Measurements from ENCODE around the gene SKA3.
"Not testable (repeated sequence)": the region's sequence is repeated elsewhere in the genome, so short reads cannot be mapped to it uniquely, and the experiment has no call there.

The SKA3 gene

DNA sequence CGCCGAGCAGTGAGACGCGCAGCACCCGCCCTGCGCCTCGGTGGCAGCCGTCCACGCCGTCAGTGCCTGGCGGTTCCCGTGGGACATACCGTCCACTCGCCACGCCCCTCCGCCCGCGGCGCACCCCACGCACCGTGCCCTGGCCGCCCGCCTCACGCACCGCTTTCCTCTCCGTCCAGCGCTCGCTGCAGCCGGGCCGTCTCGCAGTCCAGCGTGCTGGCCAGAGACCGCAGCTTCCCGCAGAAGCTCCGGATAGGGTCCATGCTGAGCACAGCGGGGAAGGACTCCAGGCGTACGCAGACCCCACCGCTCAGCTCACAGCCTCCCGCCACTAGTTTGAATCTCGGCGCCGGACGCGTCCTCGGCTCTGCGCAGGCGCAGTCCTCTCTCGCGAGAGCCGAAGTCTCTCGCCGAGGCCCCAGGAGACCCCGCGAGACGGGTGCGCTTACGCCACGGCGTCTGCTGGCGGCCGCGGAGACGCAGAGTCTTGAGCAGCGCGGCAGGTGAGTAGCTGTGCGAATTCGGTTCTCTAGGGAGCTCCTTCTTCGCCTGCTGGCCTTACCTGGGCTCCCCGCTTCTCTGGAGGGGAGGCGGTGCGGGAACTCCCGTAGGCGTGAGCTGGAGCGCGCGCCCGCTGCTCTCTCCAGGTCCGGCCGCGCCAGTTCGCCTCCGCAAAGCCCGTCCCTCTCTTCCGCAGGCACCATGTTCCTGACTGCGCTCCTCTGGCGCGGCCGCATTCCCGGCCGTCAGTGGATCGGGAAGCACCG, at the start of gene SKA3, which contains the start of gene MRPL57:
TSS of gene SKA3 (minus strand) at position 338 of the 767 bp plus-strand sequence. CDS start at position 263, 75 bp downstream.
TSS of gene MRPL57 (plus strand) at position 444 of the 767 bp plus-strand sequence. CDS start at position 703, 259 bp downstream.
- peak; percentile 66 for DNase-seq

DNA sequence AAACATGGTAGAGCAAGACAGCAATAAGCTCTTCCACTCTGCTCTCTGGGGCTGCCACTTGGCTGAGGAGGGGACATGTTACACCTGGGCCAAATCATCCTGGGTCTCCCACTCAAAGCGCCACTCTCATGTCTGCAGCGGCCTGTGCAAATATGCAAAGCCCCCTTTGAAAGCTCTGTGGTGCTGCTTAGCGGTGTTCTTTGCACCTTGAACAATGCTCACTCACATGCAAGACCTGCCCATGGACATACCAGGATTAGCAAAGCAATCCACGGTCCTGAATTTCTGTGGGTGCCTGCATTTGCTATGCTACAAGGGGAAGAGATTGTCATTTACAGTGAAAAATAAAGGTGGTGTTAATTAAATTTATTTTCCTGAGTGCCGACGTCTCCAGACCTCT, 48.7 kb upstream of the SKA3 start:
- no peak for DNase-seq

DNA sequence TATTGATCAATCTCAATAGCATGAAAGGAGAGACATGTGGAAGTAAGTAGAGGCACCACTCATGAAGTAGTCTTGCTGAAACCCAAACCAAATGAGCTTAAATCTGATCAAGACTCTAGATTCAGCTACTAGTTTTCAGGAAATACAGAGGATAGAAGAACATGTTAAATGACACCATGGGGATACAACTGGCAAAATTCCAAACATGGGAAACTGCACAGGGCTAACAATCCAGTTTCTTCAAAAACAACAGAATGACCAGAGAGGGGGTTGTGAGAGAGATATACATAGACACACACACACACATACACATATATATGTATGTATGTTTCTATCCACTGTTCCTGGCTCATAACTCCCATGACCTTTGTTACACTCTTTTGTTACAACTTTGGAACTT, 44.9 kb upstream of the SKA3 start:
- no peak for DNase-seq

DNA sequence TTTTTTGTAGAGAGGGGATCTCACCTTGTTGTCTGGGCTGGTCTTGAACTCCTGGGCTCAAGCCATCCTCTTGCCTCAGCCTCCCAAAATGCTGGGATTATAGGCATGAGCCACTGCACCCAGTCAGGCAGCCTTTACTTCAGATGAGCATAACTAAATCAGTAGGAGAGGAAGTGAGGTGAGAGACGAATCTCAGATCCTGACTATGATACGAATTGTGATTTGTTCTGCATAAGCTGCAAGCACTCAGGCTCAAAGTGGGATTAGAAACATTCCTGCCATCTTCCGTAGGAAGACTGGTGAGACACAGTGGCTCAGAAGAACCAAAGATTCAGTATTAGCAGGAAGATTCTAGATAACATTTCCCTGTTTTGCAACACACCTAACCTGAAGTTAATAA, 43.4 kb upstream of the SKA3 start:
- not testable (repeated sequence) for DNase-seq

DNA sequence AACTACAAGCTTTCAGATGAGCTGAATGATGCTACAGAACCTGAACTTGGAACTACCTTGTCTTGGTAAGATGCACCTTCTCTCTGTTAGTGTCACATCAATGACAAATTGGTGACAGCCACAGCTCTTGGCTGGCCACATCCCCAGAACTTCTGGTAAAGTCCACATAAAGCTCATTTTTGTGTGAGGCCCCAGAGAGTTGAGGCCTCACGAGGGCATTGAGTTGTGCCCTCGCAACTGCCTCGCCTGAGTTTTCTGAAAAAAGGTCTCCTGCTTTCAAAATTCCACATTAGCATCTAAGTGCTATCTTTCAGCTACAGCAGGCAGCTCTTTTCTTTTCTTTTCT, 42.7 kb upstream of the SKA3 start:
- DNase-seq: no peak

DNA sequence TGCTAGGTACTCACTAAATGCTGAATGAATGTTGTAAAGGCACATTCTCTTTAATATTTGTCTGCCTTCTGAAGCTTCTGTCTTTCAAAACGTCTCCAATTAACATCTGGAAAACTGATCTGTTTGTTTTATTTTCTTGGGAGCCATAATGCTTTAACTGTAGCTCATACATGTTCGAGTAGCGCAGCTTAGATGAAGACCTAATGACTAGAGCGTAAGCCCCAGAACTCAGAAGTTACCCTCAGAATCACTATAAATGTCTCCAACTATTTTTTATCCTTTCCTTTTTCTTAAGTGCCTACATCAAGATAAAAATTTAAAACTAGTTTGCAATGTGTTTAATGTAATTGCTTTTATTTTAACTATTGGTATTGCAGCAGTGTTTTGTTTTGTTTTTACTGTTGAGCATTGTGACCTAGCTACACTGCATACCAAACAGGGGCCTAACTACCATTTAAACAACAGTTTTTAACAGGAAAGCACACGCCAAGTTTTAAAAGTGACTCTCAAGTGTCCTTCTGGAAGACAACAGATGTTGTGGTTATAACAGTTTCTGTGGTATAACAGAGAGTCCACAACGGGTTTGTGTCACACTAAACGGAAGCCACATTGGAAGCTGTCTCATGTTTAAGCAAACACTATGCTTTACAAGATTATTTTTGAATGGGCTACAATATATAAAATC, 42.1 kb upstream of the SKA3 start:
- DNase-seq: no peak

DNA sequence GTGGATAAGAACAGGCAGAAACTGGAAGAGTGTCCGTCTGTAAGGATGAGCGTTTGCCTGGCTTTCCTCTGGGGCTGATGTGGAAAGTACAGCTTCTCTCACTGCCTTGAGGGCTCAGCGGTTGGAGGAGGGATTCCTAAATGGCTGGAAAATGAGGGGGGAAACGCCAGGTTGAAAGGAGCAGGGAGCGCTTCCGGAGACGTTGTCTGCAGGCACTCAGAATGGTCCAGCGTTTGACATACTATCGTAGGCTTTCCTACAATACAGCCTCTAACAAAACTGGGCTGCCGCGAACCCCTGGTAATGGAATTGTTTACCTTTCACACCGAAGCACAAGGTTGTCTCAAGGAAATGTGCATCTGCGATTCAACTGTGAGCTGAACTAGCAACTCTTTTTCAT, 40.0 kb upstream of the SKA3 start:
- no peak for DNase-seq

DNA sequence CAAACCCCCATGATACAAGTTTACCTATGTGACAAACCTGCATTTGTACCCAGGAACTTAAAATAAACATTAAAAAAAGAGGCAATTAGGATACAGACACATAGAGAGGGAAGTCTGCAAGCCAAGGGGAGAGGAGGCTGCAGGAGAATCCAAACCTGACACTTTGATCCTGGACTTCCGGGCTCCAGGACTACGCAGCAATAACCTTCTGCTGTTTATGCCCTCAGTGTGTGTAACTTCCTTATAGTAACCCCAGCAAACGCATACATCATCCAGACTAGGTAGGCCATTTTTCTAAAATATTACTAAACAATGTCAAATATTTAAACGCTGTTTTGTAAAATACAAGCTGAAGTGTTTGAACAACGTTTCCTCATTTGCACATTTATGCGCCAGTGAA, 39.1 kb upstream of the SKA3 start:
- not testable (repeated sequence) for DNase-seq

DNA sequence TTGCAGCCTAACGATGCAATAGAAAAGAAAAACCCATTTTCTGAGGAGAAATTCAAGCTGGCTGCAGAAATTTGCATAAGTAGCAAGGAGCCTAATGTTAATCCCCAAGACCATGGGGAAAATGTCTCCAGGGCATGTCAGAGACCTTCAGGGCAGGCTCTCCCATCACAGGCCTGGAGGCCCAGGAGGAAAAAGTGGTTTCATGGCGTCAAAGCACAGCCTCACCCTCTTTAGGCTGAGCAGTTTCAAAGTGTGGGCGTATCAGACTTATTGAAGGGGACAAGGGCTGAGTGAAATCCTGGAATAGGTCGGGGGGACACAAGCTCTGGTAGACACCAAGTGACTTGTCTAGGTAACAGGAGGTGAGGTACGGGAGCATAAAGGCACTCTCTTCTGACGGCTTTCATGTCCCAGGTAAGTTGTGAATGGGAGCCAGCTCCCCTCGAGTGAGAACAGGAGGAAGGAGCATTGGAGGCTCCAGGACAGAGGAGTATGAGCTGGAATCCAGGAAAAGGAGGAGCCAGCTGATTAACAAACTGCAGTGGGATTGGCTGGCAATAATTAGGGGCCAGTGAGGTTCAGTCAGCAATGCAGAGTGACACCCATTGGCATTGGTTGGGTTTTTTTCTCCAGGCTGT, 35.9 kb upstream of the SKA3 start:
- DNase-seq: no peak

DNA sequence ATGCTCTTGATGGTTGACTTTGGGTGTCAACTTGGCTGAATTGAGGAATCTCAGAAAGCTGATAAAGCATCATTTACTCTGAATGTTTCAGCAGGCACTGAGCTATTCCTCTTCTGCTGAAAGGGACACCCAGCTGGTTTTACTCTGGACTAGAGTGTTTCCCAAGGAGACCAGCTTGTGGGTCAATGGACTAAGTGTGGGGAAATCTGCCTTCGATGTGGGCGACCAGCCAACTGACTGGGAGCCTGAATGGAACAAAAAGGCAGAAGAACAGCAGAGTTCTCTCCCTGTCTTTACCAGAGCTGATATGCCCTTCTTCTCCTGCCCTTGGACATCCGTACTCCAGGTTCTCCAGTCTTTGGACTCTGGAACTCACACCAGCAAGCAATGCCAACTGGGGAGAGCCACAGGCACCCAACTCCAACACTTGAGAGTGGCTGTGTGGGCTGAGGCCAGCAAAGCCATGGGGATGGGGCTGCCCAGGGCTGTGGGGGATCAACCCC, 32.4 kb upstream of the SKA3 start:
- no peak for DNase-seq

DNA sequence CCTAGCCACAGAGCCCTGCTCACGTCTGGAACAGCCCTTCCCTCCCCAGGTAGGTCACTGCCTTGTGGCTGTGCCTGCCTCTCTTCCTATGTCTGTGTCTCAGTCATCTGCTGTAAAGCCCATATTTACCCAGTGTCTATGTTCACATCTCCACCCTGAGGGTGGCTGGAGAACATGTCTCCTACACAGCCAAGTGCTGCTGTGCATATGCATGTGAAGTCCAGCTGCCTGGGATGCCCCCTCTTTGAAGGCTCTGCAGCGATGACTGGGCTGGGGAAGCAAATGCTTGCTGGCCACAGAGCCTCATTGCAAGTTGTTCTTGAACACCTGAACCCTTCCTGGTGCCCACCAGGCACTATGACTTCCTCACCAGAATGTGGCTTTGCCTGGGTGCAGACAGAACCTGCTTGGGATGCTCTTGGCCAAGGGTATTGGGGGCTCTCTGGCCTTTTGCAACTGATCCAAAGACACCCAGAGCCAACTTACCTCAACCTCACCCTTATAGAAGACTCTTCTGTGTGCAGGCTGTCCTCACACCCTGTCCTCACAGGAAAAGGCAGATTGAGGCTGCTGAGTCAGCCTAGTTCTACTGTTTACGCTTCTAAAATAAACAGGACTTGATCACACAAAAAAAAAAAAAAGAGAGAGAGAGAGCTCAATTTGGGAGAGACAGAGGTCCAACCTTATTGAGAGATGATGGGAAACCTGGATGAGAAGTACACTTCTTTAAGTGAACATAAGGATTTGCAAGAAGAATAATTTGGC, 26.6 kb upstream of the SKA3 start:
- no peak for DNase-seq

DNA sequence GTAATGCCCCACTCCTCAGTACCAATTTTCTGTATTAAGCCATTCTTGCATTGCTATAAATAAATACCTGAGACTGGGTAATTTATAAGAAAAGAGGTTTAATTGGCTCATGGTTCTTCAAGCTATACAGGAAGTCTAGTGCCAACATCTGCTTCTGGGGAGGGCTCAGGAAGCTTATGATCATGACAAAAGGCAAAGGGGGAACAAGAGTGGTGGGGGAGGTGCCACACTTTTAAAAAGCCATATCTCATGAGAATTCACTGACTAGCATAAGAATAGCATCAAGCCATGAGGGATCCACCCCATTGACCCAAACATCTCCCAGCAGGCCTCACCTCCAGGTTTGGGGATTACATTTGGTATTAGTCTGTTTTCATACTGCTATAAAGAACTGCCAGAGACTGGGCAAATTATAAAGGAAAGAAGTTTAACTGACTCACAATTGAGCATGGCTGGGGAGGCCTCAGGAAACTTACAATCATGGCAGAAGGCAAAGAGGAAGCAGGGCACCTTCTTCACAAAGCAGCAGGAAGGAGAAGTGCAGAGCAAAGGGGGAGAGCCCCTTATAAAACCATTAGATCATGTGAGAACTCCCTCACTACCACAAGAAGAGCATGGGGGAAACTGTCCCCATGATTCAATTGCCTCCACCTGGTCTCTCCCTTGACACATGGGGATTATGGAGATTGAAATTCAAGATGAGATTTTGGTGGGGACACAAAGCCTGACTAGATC, 25.3 kb upstream of the SKA3 start:
- not testable (repeated sequence) for DNase-seq

DNA sequence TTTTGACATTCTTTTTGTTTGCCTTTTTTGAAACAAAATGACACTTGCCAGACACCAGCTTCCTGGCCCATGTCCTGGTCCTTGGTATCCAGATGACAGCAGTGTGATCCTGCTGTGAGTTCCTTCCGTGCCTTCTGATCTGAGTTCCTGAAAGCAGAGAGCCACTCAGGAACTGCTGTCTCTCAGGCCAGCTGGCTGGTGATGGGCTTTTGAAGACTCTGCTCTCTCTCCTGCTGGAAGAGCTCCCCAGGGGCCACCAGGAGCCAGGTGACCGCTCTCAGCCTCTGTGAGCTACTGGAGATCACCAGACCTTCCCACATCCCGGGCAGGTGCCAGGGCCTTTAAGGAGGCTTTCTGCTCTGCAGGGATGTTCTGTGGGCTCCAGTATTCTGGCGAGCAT, 22.0 kb upstream of the SKA3 start:
- DNase-seq: not testable (repeated sequence)

DNA sequence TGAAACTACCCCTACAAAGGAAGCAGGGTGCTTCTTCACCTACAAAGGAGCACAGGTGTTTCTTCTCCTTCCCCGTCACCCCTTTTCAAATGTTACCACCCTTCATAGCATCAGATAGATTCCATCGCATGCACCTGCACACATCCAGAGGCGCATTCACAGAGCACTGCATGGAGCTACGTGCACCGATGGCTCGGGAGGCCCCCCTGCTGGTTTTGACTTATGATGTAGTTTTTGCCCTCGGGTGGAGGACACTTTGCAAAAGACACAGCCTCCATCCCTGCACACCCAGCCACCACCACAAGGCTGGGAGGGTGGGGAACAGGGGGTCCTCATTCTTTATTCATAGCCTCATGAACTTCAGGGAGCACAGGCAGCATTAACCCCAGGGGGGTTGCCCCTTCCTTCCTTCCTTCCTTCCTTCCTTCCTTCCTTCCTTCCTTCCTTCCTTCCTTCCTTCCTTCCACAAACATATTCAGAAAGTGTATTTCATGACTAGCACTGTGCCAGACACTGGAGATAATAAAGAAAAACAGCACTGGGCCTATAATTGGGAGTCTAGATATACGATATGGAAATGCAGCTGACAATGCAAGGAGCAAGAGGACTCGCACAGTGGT, 21.4 kb upstream of the SKA3 start:
- DNase-seq: not testable (repeated sequence)

DNA sequence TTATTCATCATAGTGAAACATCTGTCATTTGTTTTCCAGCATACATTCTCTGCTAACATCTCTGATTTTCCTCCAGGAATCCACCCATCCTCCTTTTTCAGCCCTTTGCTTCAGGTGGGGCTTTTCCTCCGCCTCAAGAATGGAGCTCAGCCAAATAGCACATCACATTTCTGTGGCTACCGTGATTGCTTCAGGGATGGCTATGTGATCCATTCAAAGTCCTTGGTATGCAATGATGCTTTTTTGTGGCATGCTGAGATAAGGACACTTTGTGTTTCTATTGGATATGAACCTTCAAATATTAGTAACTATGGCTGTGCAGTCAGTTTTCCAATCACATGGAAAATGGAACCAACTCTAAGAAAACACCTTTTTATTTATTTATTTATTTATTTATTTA, 18.4 kb upstream of the SKA3 start:
- not testable (repeated sequence) for DNase-seq

DNA sequence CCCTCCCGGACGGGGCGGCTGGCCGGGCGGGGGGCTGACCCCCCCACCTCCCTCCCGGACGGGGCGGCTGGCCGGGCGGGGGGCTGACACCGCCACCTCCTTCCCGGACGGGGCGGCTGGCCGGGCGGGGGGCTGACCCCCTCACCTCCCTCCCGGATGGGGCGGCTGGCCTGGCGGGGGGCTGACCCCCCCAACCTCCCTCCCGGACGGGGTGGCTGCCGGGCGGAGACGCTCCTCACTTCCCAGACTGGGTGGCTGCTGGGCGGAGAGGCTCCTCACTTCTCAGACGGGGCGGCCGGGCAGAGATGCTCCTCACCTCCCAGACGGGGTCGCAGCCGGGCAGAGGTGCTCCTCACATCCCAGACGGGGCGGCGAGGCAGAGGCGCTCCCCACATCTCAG, 10.1 kb upstream of the SKA3 start:
- not testable (repeated sequence) for DNase-seq

DNA sequence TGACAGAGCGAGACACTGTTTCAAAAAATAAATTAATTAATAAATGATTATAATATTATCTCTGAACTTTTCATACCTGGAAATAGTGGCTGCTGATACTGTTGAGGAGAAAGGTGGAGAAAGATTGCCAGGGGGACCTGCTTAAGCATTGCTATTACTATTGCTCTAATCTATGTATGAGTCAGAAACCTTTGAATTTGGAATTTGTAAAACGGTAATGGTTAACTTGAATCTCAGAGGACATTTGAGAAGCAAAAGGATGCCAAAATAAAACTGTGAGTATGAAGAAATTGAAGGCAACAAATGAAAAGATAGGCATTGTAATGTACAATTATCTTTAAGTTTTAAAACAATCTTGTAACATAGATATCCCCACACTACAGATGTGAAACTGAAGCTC, 5.3 kb upstream of the SKA3 start:
- DNase-seq: no peak

DNA sequence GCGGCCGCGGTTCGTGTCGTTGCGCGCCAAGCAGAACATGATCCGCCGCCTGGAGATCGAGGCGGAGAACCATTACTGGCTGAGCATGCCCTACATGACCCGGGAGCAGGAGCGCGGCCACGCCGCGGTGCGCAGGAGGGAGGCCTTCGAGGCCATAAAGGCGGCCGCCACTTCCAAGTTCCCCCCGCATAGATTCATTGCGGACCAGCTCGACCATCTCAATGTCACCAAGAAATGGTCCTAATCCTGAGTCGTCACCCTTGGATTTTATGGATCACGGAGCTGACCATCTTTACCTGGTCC, 581 bp upstream of the SKA3 start:
- no peak for DNase-seq

DNA sequence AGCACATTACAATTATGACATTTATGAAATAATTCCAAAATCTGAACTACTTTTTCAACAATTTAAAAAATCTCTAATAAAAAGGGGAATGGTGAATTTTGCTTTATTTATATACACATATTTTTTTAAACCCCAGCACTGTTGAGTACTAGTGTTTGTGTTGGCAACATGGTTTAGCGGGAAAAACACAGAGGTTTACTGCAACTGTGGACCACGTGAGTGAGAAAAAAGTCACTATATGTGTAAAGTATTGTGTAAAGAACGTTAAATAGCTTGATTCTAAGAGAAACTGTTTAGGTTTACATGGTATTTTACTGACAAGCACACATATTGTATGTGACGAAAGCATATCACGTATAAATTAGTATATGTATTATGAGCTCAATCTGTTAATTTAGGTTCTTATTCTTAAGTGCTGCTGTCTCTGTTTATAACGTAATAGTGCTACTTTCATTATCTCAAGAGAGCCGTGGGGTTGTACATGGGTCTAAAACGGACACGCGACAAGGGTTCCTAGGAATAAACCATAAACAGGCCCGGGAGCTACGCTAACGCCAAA, 617 bp downstream of the SKA3 start:
- DNase-seq: no peak

DNA sequence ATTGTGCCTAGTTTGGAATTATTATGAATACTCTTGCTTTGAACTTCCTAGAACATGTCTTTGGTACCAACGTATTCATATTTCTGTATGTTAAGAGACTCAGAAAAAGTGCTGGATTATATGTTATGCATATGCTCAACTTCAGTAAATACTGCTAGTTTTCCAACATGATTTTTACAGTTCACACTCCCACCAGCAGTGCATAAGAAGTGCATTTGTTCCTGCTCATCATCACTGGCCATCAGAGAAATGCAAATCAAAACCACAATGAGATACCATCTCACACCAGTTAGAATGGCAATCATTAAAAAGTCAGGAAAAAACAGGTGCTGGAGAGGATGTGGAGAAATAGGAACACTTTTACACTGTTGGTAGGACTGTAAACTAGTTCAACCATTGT, 2.6 kb downstream of the SKA3 start:
- DNase-seq: not testable (repeated sequence)

DNA sequence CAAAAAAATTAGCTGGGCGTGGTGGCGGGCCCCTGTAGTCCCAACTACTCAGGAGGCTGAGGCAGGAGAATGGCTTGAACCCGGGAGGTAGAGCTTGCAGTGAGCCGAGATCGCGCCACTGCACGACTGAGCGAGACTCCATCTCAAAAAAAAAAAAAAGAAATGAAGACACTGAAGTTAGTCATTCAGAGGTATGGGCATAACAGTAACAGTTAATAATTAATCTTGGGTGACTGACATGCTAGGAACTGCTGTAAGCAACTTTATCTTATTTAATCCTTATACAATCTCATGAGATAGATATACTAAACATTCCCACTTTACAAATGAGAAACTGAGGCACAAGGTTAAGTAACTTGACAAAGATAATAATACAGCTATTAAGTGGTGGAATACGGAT, 4.9 kb downstream of the SKA3 start:
- no peak for DNase-seq

DNA sequence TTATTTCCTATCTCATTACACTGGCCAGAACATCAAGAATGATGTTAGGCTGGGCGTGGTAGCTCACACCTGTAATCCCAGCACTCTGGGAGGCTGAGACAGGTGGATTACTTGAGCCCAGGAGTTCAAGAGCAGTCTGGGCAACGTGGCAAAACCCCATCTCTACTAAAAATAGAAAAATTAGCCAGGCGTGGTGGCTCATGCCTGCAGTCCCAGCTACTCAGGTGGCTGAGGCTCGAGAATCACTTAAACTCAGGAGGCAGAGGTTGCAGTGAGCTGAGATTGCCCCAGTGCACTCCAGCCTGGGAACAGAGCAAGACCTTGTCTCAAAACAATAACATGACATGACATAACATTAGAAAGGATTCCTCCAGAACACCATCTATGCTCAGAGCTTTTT, 10.7 kb downstream of the SKA3 start:
- DNase-seq: not testable (repeated sequence)
